Lung microvascular endothelial cell (primary cell): ENCODE measurements around the gene STATH. TPM values are rescaled to one million over a fixed set of nuclear protein-coding genes. Genes with fewer than 3 reads are reported as not detected.

Experiments
- total RNA-seq: library from RNA; depleted of rRNA; stranded (reverse); fragments of >200 nt; gene quantifications from 2 replicates; pipeline ENCODE4 v1.2.1, GENCODE V29; 2014

Gene STATH
- total RNA-seq, 1 donor from 2014 or later = not detected

Other genes with a start within 250 kb of the STATH start
- gene SULT1B1, start 235.3 kb upstream of the STATH start, total RNA-seq = 1.6 and 8.3 TPM in 2 replicates
- 3.4 and 5.2 TPM in 2 replicates for gene SULT1E1, start 135.8 kb upstream of the STATH start, total RNA-seq
- gene CSN1S1, start 64.9 kb upstream of the STATH start, total RNA-seq = not detected in 2 replicates
- not detected in 2 replicates for gene CSN2, start 30.2 kb upstream of the STATH start, total RNA-seq
- gene HTN3, start 32.5 kb downstream of the STATH start, total RNA-seq = not detected in 2 replicates
- gene HTN1, start 54.5 kb downstream of the STATH start, total RNA-seq = 0.44 TPM in 1 of 2 replicates, not detected in the other
- not detected in 2 replicates for gene PRR27, start 158.3 kb downstream of the STATH start, total RNA-seq
- gene ODAM, start 199.8 kb downstream of the STATH start, total RNA-seq = not detected in 2 replicates
- not detected in 2 replicates for gene FDCSP, start 230.2 kb downstream of the STATH start, total RNA-seq
- not detected in 2 replicates for gene CSN3, start 246.6 kb downstream of the STATH start, total RNA-seq